Cardiac fibroblast (primary cell): Measurements from ENCODE around the gene IFT52.
"Not testable (repeated sequence)": the region's sequence is repeated elsewhere in the genome, so short reads cannot be mapped to it uniquely, and the experiment has no call there.

Experiments
- DNase-seq, 2 donors: peaks; one replicate each; pipeline versions ENCODE4 v3.0.0 to v3.0.0-alpha.2; 2010; ENCODE audit warnings: low read depth in 2 of 2
- H3K4me3 ChIP-seq, 2 donors: replicated peaks in 1 of 2; 1 replicate in 1 of 2; 2 replicates in 1 of 2; pipeline ENCODE4 v1.5.1; 2011; ENCODE audit warnings: low read depth in 2 of 2, low read length in 2 of 2, mild to moderate bottlenecking in 2 of 2, moderate library complexity in 1 of 2
- CTCF ChIP-seq: IDR thresholded peaks from one replicate; pipeline ENCODE4 v1.5.1; 2011; ENCODE audit warnings: low read depth, mild to moderate bottlenecking, low read length, inconsistent platforms

The IFT52 gene

GRCh38 chr20:43642548-43642947 is 51.8 kb downstream of the IFT52 start:
- DNase-seq = no peak
- no peak for TF ChIP-seq CTCF
- H3K4me3 ChIP-seq = no peak overlapping the region

- H3K4me3 ChIP-seq = no peak overlapping the region
- TF ChIP-seq CTCF = no peak
- no peak for DNase-seq
These were observed 60.3 kb downstream of the IFT52 start for GRCh38 chr20:43650997-43651525.

- H3K4me3 ChIP-seq, DNase-seq: not testable (repeated sequence)
These were observed 61.0 kb downstream of the IFT52 start for GRCh38 chr20:43651650-43652184.

GRCh38 chr20:43653966-43654365 is 63.2 kb downstream of the IFT52 start:
- H3K4me3 ChIP-seq = no peak overlapping the region
- no peak for TF ChIP-seq CTCF
- DNase-seq = no peak

- not testable (repeated sequence) for DNase-seq, H3K4me3 ChIP-seq
These were observed 64.4 kb downstream of the IFT52 start for GRCh38 chr20:43655176-43655575.

- no peak for DNase-seq
- no peak for TF ChIP-seq CTCF
- no peak overlapping the region for H3K4me3 ChIP-seq
These were observed 65.2 kb downstream of the IFT52 start for GRCh38 chr20:43655937-43656336.

- no peak for TF ChIP-seq CTCF
- H3K4me3 ChIP-seq = peak overlapping the region; percentile 73 to 77
These were observed 67.5 kb downstream of the IFT52 start for GRCh38 chr20:43658069-43658722.

More at GRCh38 chr20:43658069-43658722, 67.5 kb downstream of the IFT52 start:
- peak in 1 of 2 donors; percentile 6 for DNase-seq
